ENCODE data around the gene PRR16. TPM values are rescaled to one million over a fixed set of nuclear protein-coding genes. Genes with fewer than 3 reads are reported as not detected.

Gene PRR16
- total and polyA plus RNA-seq, 2 experiments from 2014 or later = 32.5 to 68.8 TPM

GRCh38 chr5:120503341-120503740 lies 39.2 kb downstream of the PRR16 start:
- no peak overlapping the region for H3K4me3 ChIP-seq
- no peaks in the 10 kb centered on the region for H4K20me1 ChIP-seq (ENCODE audit: insufficient read depth)
- no peak overlapping the region for H2AFZ ChIP-seq
- peaks cover 96% of the 10 kb centered on the region for H3K79me2 ChIP-seq (ENCODE audit: insufficient read depth)
- DNase-seq = no peak
- H3K4me2 ChIP-seq (ENCODE audit: unreplicated experiment) = no peak overlapping the region
- no peak overlapping the region for H3K9ac ChIP-seq
- no peak overlapping the region for H3K27ac ChIP-seq
- no peaks in the 10 kb centered on the region for H3K9me2 ChIP-seq (ENCODE audit: insufficient read depth)
- in situ Hi-C loops (cut with MboI) = no loop called here
- H3K36me3 ChIP-seq (ENCODE audit: low read depth) = no peaks in the 10 kb centered on the region
- H3K27me3 ChIP-seq (replicated peaks; ENCODE audit: insufficient read depth) = no peaks in the 10 kb centered on the region
- no peaks in the 10 kb centered on the region for H3K9me3 ChIP-seq (ENCODE audit: low read depth)
- TF ChIP-seq EZH2 (IDR thresholded peaks at IDR 0.05; ENCODE audit: insufficient read depth, poor library complexity, severe bottlenecking) (no peak), EZH2phosphoT487 (IDR thresholded peaks at IDR 0.05; ENCODE audit: insufficient read depth, low read depth) (no peak)
- WGBS, 2 experiments (ENCODE audit: low coverage in 1 of 2, low lambda C conversion rate in 2 of 2, missing lambda C conversion rate in 2 of 2) = 91 to 96% methylated on average over 1 of the region's 1 CpG
- peaks cover 18% of the 10 kb centered on the region for H3K4me1 ChIP-seq (ENCODE audit: insufficient read depth)
- peaks cover 3% of the 10 kb centered on the region; the same call in 1 of the 2 replicates for H3F3A ChIP-seq (ENCODE audit: insufficient read depth)

GRCh38 chr5:120504057-120504456 lies 40.0 kb downstream of the PRR16 start:
- no peaks in the 10 kb centered on the region for H3K36me3 ChIP-seq (ENCODE audit: low read depth)
- H3K4me1 ChIP-seq (ENCODE audit: insufficient read depth) = peaks cover 25% of the 10 kb centered on the region
- no peaks in the 10 kb centered on the region for H3K27me3 ChIP-seq (replicated peaks; ENCODE audit: insufficient read depth)
- 75 to 77% methylated on average over 2 of the region's 2 CpGs for WGBS, 2 experiments (ENCODE audit: low coverage in 1 of 2, low lambda C conversion rate in 2 of 2, missing lambda C conversion rate in 2 of 2)
- no peak overlapping the region for H3K4me2 ChIP-seq (ENCODE audit: unreplicated experiment)
- DNase-seq = no peak
- TF ChIP-seq EZH2phosphoT487 (IDR thresholded peaks at IDR 0.05; ENCODE audit: insufficient read depth, low read depth) = no peak
- TF ChIP-seq EZH2 (IDR thresholded peaks at IDR 0.05; ENCODE audit: insufficient read depth, poor library complexity, severe bottlenecking) = no peak
- H3K9me3 ChIP-seq (ENCODE audit: low read depth) = no peaks in the 10 kb centered on the region
- H3K9ac ChIP-seq = no peak overlapping the region
- no peak overlapping the region for H2AFZ ChIP-seq
- no peak overlapping the region for H3K27ac ChIP-seq
- no peak overlapping the region for H3K4me3 ChIP-seq
- peaks cover 10% of the 10 kb centered on the region; the same call in 1 of the 2 replicates for H3F3A ChIP-seq (ENCODE audit: insufficient read depth)
- peaks cover 96% of the 10 kb centered on the region for H3K79me2 ChIP-seq (ENCODE audit: insufficient read depth)
- H3K9me2 ChIP-seq (ENCODE audit: insufficient read depth) = no peaks in the 10 kb centered on the region
- no peaks in the 10 kb centered on the region for H4K20me1 ChIP-seq (ENCODE audit: insufficient read depth)
- in situ Hi-C loops (cut with MboI) = no loop called here

- Histone ChIP-seq H3K4me2 (ENCODE audit: unreplicated experiment) (peak overlapping the region; percentile 68), H3F3A (ENCODE audit: insufficient read depth) (peaks cover 10% of the 10 kb centered on the region; the same call in 1 of the 2 replicates), H3K4me1 (ENCODE audit: insufficient read depth) (peaks cover 43% of the 10 kb centered on the region), H2AFZ (peak overlapping the region; percentile 16; the same call in 1 of the 2 replicates), H3K36me3 (ENCODE audit: low read depth) (no peaks in the 10 kb centered on the region), H3K9me3 (ENCODE audit: low read depth) (no peaks in the 10 kb centered on the region), H3K9ac (peak overlapping the region; percentile 50), H3K9me2 (ENCODE audit: insufficient read depth) (no peaks in the 10 kb centered on the region), H4K20me1 (ENCODE audit: insufficient read depth) (no peaks in the 10 kb centered on the region), H3K27me3 (replicated peaks; ENCODE audit: insufficient read depth) (no peaks in the 10 kb centered on the region), H3K79me2 (ENCODE audit: insufficient read depth) (peaks cover 96% of the 10 kb centered on the region), H3K27ac (peak overlapping the region; percentile 56), H3K4me3 (peak overlapping the region; percentile 47)
- DNase-seq = peak; percentile 28
- no peak for TF ChIP-seq EZH2 (IDR thresholded peaks at IDR 0.05; ENCODE audit: insufficient read depth, poor library complexity, severe bottlenecking)
- no peak for TF ChIP-seq EZH2phosphoT487 (IDR thresholded peaks at IDR 0.05; ENCODE audit: insufficient read depth, low read depth)
- 19 to 27% methylated on average over 2 of the region's 2 CpGs for WGBS, 2 experiments (ENCODE audit: low coverage in 1 of 2, low lambda C conversion rate in 2 of 2, missing lambda C conversion rate in 2 of 2)
- in situ Hi-C loops (cut with MboI) = no loop called here
These were observed 43.1 kb downstream of the PRR16 start for GRCh38 chr5:120507197-120507596.

- no peaks in the 10 kb centered on the region for H3K9me2 ChIP-seq (ENCODE audit: insufficient read depth)
- H3K27ac ChIP-seq = peak overlapping the region; percentile 56
- H3K79me2 ChIP-seq (ENCODE audit: insufficient read depth) = peaks cover 96% of the 10 kb centered on the region
- 6 to 20% methylated on average over 2 of the region's 2 CpGs for WGBS, 2 experiments (ENCODE audit: low coverage in 1 of 2, low lambda C conversion rate in 2 of 2, missing lambda C conversion rate in 2 of 2)
- H2AFZ ChIP-seq = peak overlapping the region; percentile 16
- H3K9ac ChIP-seq = peak overlapping the region; percentile 50
- no peaks in the 10 kb centered on the region for H3K27me3 ChIP-seq (replicated peaks; ENCODE audit: insufficient read depth)
- no peaks in the 10 kb centered on the region for H3K9me3 ChIP-seq (ENCODE audit: low read depth)
- peak overlapping the region; percentile 68 for H3K4me2 ChIP-seq (ENCODE audit: unreplicated experiment)
- TF ChIP-seq EZH2phosphoT487 (IDR thresholded peaks at IDR 0.05; ENCODE audit: insufficient read depth, low read depth) (no peak), EZH2 (IDR thresholded peaks at IDR 0.05; ENCODE audit: insufficient read depth, poor library complexity, severe bottlenecking) (no peak)
- peak overlapping the region; percentile 47 for H3K4me3 ChIP-seq
- no peaks in the 10 kb centered on the region for H4K20me1 ChIP-seq (ENCODE audit: insufficient read depth)
- peaks cover 43% of the 10 kb centered on the region for H3K4me1 ChIP-seq (ENCODE audit: insufficient read depth)
- peak; percentile 65 for DNase-seq
- H3K36me3 ChIP-seq (ENCODE audit: low read depth) = no peaks in the 10 kb centered on the region
- in situ Hi-C loops (cut with MboI) = no loop called here
- H3F3A ChIP-seq (ENCODE audit: insufficient read depth) = peaks cover 10% of the 10 kb centered on the region; the same call in 1 of the 2 replicates
These were observed 43.8 kb downstream of the PRR16 start for GRCh38 chr5:120507800-120508463.
